ENCODE measurements around the gene LCT. TPM values are rescaled to one million over a fixed set of nuclear protein-coding genes. Genes with fewer than 3 reads are reported as not detected.

The LCT gene
- total RNA-seq, 1 experiment from 2014 or later = 0.04 TPM

GRCh38 chr2:135863233-135863632, 26.2 kb upstream of the LCT start:
- Mint-ChIP-seq H3K27me3 (ENCODE audit: low read depth) (no peaks in the 10 kb centered on the region), H3K9me3 (no peaks in the 10 kb centered on the region), H3K27ac (no peak overlapping the region; a peak in 1 of 7 replicates), H3K36me3 (ENCODE audit: insufficient read depth in 1 of 3, low read depth in 3 of 3) (peaks cover 52 to 90% (median 85%) of the 10 kb centered on the region in 3 experiments; a peak in 6 of 7 replicates), H3K4me3 (no peak overlapping the region), H3K4me1 (no peaks in the 10 kb centered on the region)
- Histone ChIP-seq H3K23ac (ENCODE audit: insufficient read length, low read depth, low read length) (no peak overlapping the region), H3K79me1 (ENCODE audit: insufficient read depth, low read depth, low read length, poor library complexity, severe bottlenecking) (peaks cover 2% of the 10 kb centered on the region), H3K4me2 (ENCODE audit: insufficient read depth, insufficient read length, low read length) (no peak overlapping the region), H2BK15ac (ENCODE audit: low read depth, low read length) (no peak overlapping the region), H2BK12ac (ENCODE audit: insufficient read length, low read depth, low read length) (no peak overlapping the region), H3T11ph (ENCODE audit: low read length) (no peak overlapping the region), H3K18ac (ENCODE audit: insufficient read length, low read depth, low read length) (no peak overlapping the region), H4K20me1 (ENCODE audit: control insufficient read depth, insufficient read depth, insufficient read length) (no peaks in the 10 kb centered on the region), H3K14ac (ENCODE audit: insufficient read depth, low read length) (no peak overlapping the region), H3K27me3 (ENCODE audit: insufficient read depth, low read length) (no peaks in the 10 kb centered on the region), H4K5ac (ENCODE audit: insufficient read length, low read depth, low read length) (no peak overlapping the region), H3K79me2 (ENCODE audit: insufficient read depth, low read length) (no peaks in the 10 kb centered on the region), H3K9me3 (ENCODE audit: control insufficient read depth, low read depth, low read length) (no peaks in the 10 kb centered on the region), H2BK20ac (ENCODE audit: low read depth, low read length, poor library complexity, severe bottlenecking) (no peak overlapping the region), H3K27ac (ENCODE audit: insufficient read length, low read depth, low read length) (no peak overlapping the region), H2AFZ (ENCODE audit: low read length) (no peak overlapping the region), H3K23me2 (ENCODE audit: insufficient read length, low read depth, low read length, poor library complexity, severe bottlenecking) (no peaks in the 10 kb centered on the region), H4K91ac (ENCODE audit: insufficient read length, low read depth, low read length) (no peak overlapping the region), H2BK120ac (ENCODE audit: low read depth, low read length, poor library complexity, severe bottlenecking) (no peak overlapping the region), H2BK5ac (ENCODE audit: insufficient read length, low read length) (no peak overlapping the region), H4K8ac (replicated peaks; ENCODE audit: insufficient read length, low read depth, low read length) (no peak overlapping the region), H2AK5ac (ENCODE audit: insufficient read length, low read length) (no peak overlapping the region), H3K56ac (ENCODE audit: insufficient read length, low read depth, low read length) (no peak overlapping the region), H3K4ac (ENCODE audit: low read depth, low read length) (no peak overlapping the region), H3K9ac (ENCODE audit: extremely low read depth, insufficient read length, low read length) (no peak overlapping the region), H3K4me1 (ENCODE audit: insufficient read depth, low read length) (no peaks in the 10 kb centered on the region)
- DNase-seq = no peak
- TF ChIP-seq CTCF (conservative IDR thresholded peaks at IDR 0.05) = no peak
- WGBS (ENCODE audit: extremely low coverage, insufficient read length, low lambda C conversion rate) = no CpG with 5 or more reads among the region's 6 CpGs

Data from H9 (cell line).